IMR-90 (cell line): ENCODE results near the gene NT5C3B. TPM values are rescaled to one million over a fixed set of nuclear protein-coding genes. Genes with fewer than 3 reads are reported as not detected.

ENCODE experiments used
- ATAC-seq: fragments of 200-7000 bp; cut with Tn5 transposase; 2 replicates; pipeline ENCODE4 v1.9.1; 2020; ENCODE audit warnings: low read depth, mild to moderate bottlenecking, moderate library complexity
- BruUV-seq: library from RNA; stranded (reverse); fragments of 400-500 nt; replicated peaks from 2 replicates; lab custom pipeline; 2021; lab: Mats Ljungman, UMichigan
- CTCF ChIA-PET: fragments of 300-600 bp; formaldehyde crosslinking; extraction: SDS; loops from one replicate; lab custom pipeline; 2021; ENCODE audit warnings: antibody characterized with exemption; lab: Yijun Ruan, JAX
- POLR2A ChIA-PET: fragments of 300-600 bp; sonication (Branson Sonifier 250); formaldehyde crosslinking; loops from one replicate; lab custom pipeline; 2022; ENCODE audit warnings: antibody characterized with exemption; ENCODE audit not compliant: unreplicated experiment; lab: Charles Lee
- DNase-seq: peaks from one replicate; pipeline ENCODE4 v3.0.0; 2013
- H2AFZ ChIP-seq: replicated peaks from 2 replicates; pipeline ENCODE3; 2013; ENCODE audit warnings: low read length, mild to moderate bottlenecking; ENCODE audit not compliant: poor library complexity
- H2AK5ac ChIP-seq: 2 replicates; pipeline ENCODE4 v1.6.1; 2013; ENCODE audit warnings: low read depth, low read length, inconsistent platforms
- H2AK9ac ChIP-seq: replicated peaks from 2 replicates; pipeline ENCODE3; 2013; ENCODE audit warnings: mild to moderate bottlenecking, low read depth, low read length, moderate library complexity; ENCODE audit not compliant: poor library complexity
- H2BK120ac ChIP-seq: 2 replicates; pipeline ENCODE4 v1.6.1; 2013; ENCODE audit warnings: low read depth, low read length, inconsistent platforms
- H2BK15ac ChIP-seq: 3 replicates; pipeline ENCODE4 v1.6.1; 2013; ENCODE audit warnings: low read depth, low read length, inconsistent platforms
- H2BK20ac ChIP-seq: 2 replicates; pipeline ENCODE4 v1.6.1; 2013; ENCODE audit warnings: low read depth, mild to moderate bottlenecking, inconsistent platforms, low read length, moderate library complexity
- H2BK5ac ChIP-seq: 2 replicates; pipeline ENCODE4 v1.6.1; 2013; ENCODE audit warnings: mild to moderate bottlenecking, low read depth, low read length, inconsistent platforms; ENCODE audit not compliant: poor library complexity, severe bottlenecking
- H3K14ac ChIP-seq: replicated peaks from 2 replicates; pipeline ENCODE4 v1.6.1; 2013; ENCODE audit warnings: low read depth, low read length, inconsistent platforms
- H3K18ac ChIP-seq: 2 replicates; pipeline ENCODE4 v1.6.1; 2013; ENCODE audit warnings: low read depth, low read length, control low read depth
- H3K23ac ChIP-seq: 2 replicates; pipeline ENCODE4 v1.6.1; 2013; ENCODE audit warnings: low read depth, low read length, inconsistent platforms
- H3K27ac ChIP-seq: 2 replicates; pipeline ENCODE4 v1.5.1; 2013; ENCODE audit warnings: mild to moderate bottlenecking, control low read depth, low read length; ENCODE audit not compliant: insufficient read depth
- H3K27me3 ChIP-seq: 2 replicates; pipeline ENCODE4 v1.6.1; 2013; ENCODE audit warnings: low read length; ENCODE audit not compliant: control insufficient read depth, insufficient read depth
- H3K36me3 ChIP-seq: 2 replicates; pipeline ENCODE4 v1.6.1; 2013; ENCODE audit warnings: low read length, mixed read lengths; ENCODE audit not compliant: control insufficient read depth, insufficient read depth
- H3K4ac ChIP-seq: 2 replicates; pipeline ENCODE4 v1.6.1; 2013; ENCODE audit warnings: low read depth, low read length, inconsistent platforms
- H3K4me1 ChIP-seq: 2 replicates; pipeline ENCODE4 v1.6.1; 2013; ENCODE audit warnings: low read length, mixed read lengths; ENCODE audit not compliant: control insufficient read depth, insufficient read depth
- H3K4me2 ChIP-seq: 2 replicates; pipeline ENCODE4 v1.6.1; 2013; ENCODE audit warnings: low read depth, mild to moderate bottlenecking, control low read depth, low read length, moderate library complexity
- H3K4me3 ChIP-seq: 2 replicates; pipeline ENCODE4 v1.5.1; 2013; ENCODE audit warnings: low read depth, mild to moderate bottlenecking, control low read depth, low read length, moderate library complexity; ENCODE audit not compliant: insufficient read depth
- H3K56ac ChIP-seq: 2 replicates; pipeline ENCODE4 v1.6.1; 2013; ENCODE audit warnings: low read length, inconsistent platforms; ENCODE audit not compliant: insufficient read depth; ENCODE audit errors: extremely low read depth
- H3K79me1 ChIP-seq, 2 experiments: 2 replicates each; pipeline ENCODE4 v1.6.1; 2013; ENCODE audit warnings: low read length in 2 of 2, inconsistent platforms in 1 of 2, low read depth in 1 of 2
- H3K9ac ChIP-seq: 2 replicates; pipeline ENCODE4 v1.6.1; 2013; ENCODE audit warnings: low read depth, low read length, control low read depth
- H3K9me1 ChIP-seq: 2 replicates; pipeline ENCODE4 v1.6.1; 2013; ENCODE audit warnings: low read length, inconsistent platforms; ENCODE audit not compliant: insufficient read depth
- H3K9me3 ChIP-seq: 2 replicates; pipeline ENCODE4 v1.6.1; 2013; ENCODE audit warnings: low read length; ENCODE audit not compliant: control insufficient read depth, insufficient read depth
- H4K20me1 ChIP-seq: 2 replicates; pipeline ENCODE4 v1.6.1; 2013; ENCODE audit warnings: low read length, inconsistent platforms; ENCODE audit not compliant: insufficient read depth
- H4K5ac ChIP-seq: 2 replicates; pipeline ENCODE4 v1.6.1; 2013; ENCODE audit warnings: mild to moderate bottlenecking, low read depth, low read length, control low read depth
- H4K8ac ChIP-seq, 2 experiments: 2 replicates each; pipeline ENCODE4 v1.6.1; 2013; ENCODE audit warnings: low read depth in 2 of 2, low read length in 2 of 2, control low read depth in 1 of 2, inconsistent platforms in 1 of 2
- H4K91ac ChIP-seq: 2 replicates; pipeline ENCODE4 v1.6.1; 2013; ENCODE audit warnings: low read depth, low read length, inconsistent platforms; ENCODE audit not compliant: insufficient read depth
- CEBPB ChIP-seq: IDR thresholded peaks from 2 replicates; pipeline ENCODE4 v1.6.1; 2012; ENCODE audit warnings: low read depth, low read length, improper control_type of control experiment
- CTCF ChIP-seq: conservative IDR thresholded peaks from 2 replicates; pipeline ENCODE4 v1.5.1; 2012; ENCODE audit warnings: mild to moderate bottlenecking, low read depth, low read length, improper control_type of control experiment
- ELK1 ChIP-seq: fragments of 150-350 bp; IDR thresholded peaks from 2 replicates; pipeline ENCODE4 v1.6.1; 2016; ENCODE audit warnings: low read depth, mild to moderate bottlenecking, low read length, moderate library complexity, borderline replicate concordance
- MXI1 ChIP-seq: IDR thresholded peaks from 2 replicates; pipeline ENCODE4 v1.6.1; 2012; ENCODE audit warnings: low read depth, mild to moderate bottlenecking, low read length, moderate library complexity, borderline replicate concordance
- NFE2L2 ChIP-seq: fragments of 150-350 bp; IDR thresholded peaks from 2 replicates; pipeline ENCODE4 v1.6.1; 2016; ENCODE audit warnings: low read depth, mild to moderate bottlenecking, low read length
- RAD21 ChIP-seq: IDR thresholded peaks from 2 replicates; pipeline ENCODE4 v1.6.1; 2012; ENCODE audit warnings: low read length, improper control_type of control experiment
- RFX5 ChIP-seq: IDR thresholded peaks from 2 replicates; pipeline ENCODE4 v1.8.0; 2012; ENCODE audit warnings: low read depth, mild to moderate bottlenecking, low read length, moderate library complexity
- USF2 ChIP-seq: fragments of 150-350 bp; IDR thresholded peaks from 2 replicates; pipeline ENCODE4 v1.6.1; 2017; ENCODE audit warnings: mild to moderate bottlenecking, antibody characterized with exemption, low read length, low read depth
- WGBS, 2 experiments: methylation state at CpG; one replicate each; pipeline versions ENCODE4 v1.1.5 to v1.1.7; 2013; ENCODE audit warnings: missing lambda C conversion rate in 2 of 2; ENCODE audit not compliant: insufficient read length in 1 of 2; ENCODE audit errors: extremely low coverage in 2 of 2; 5-methylcytosine and 5-hydroxymethylcytosine counted together
- dilution Hi-C: fragments of 300-500 bp; cut with HindIII; formaldehyde crosslinking; loops from one replicate; pipeline ENCODE4 v1.14.3; 2018; ENCODE audit warnings: low sequenced_read_pairs; ENCODE audit not compliant: unreplicated experiment
- in situ Hi-C: fragments of 300-500 bp; cut with MboI; formaldehyde crosslinking; loops from 3 replicates; pipeline ENCODE4 v1.14.3; 2019; ENCODE audit warnings: low sequenced_read_pairs, inconsistent platforms, mixed read lengths
- intact Hi-C: fragments of 100-400 bp; cut with micrococcal nuclease; formaldehyde crosslinking; loops from 2 replicates; pipeline ENCODE4 v1.10.0; 2022
- polyA plus RNA-seq, 3 experiments: library from polyadenylated mRNA; depleted of rRNA; stranded (reverse); fragments of >200 nt; gene quantifications; 2 replicates each; pipeline ENCODE4 v1.2.3, GENCODE V29; 2012; ENCODE audit warnings: low replicate concordance in 1 of 3
- total RNA-seq: library from RNA; depleted of rRNA; stranded (reverse); fragments of >200 nt; gene quantifications from 2 replicates; pipeline ENCODE4 v1.2.3, GENCODE V29; 2012

Gene NT5C3B
- total and polyA plus RNA-seq, 2 of the 4 experiments (the other 2 are of a cell fraction), result 59.9 to 92.7 TPM

- Histone ChIP-seq H2BK15ac (no peak overlapping the region), H4K5ac (no peak overlapping the region), H2BK5ac (no peak overlapping the region), H3K56ac (no peak overlapping the region), H3K4me3 (no peak overlapping the region), H3K4ac (no peak overlapping the region), H4K91ac (no peak overlapping the region), H3K27me3 (no peaks in the 10 kb centered on the region), H2BK120ac (no peak overlapping the region), H3K14ac (no peak overlapping the region), H3K36me3 (peaks cover 71% of the 10 kb centered on the region), H3K4me2 (no peak overlapping the region), H3K9me1 (no peaks in the 10 kb centered on the region), H3K18ac (no peak overlapping the region), H2AK5ac (no peak overlapping the region), H3K4me1 (no peaks in the 10 kb centered on the region), H2BK20ac (no peak overlapping the region), H2AK9ac (no peak overlapping the region), H3K9me3 (no peaks in the 10 kb centered on the region), H4K20me1 (peaks cover 6% of the 10 kb centered on the region; the same call in 1 of the 2 replicates), H4K8ac (no peak overlapping the region), H3K23ac (no peak overlapping the region), H3K27ac (no peak overlapping the region), H3K9ac (no peak overlapping the region), H3K79me1 (peaks cover 26 to 59% of the 10 kb centered on the region in 2 experiments), H2AFZ (no peak overlapping the region)
- no peak for ATAC-seq
- dilution Hi-C loops, result no loop called here
- no peak for DNase-seq
- TF ChIP-seq USF2, result no peak
- peak; percentile 23; the same call in 1 of the 2 replicates for TF ChIP-seq CTCF
- no peak for TF ChIP-seq ELK1
- TF ChIP-seq RAD21, result peak; percentile 24; the same call in 1 of the 2 replicates
- no peak for TF ChIP-seq RFX5
- no peak for TF ChIP-seq CEBPB
- TF ChIP-seq NFE2L2, result no peak
- TF ChIP-seq MXI1, result no peak
- no TSS peak for BruUV-seq
- intact Hi-C loops, result no loop called here
- in situ Hi-C loops, result no loop called here
- 76% methylated on average over 5 of the region's 6 CpGs; no CpG with 5 or more reads in 1 of the 2 experiments for WGBS, 2 experiments
- ChIA-PET CTCF (no interaction called here), POLR2A (no interaction called here)
Measured at GRCh38 chr17:41885733-41886132, 49.7 kb upstream of the NT5C3B start.
